Activated T-cell treated with anti-CD3 and anti-CD28 coated beads for 48 hours (primary cell): ENCODE data around the gene MRPL11.
A peak's percentile ranks its signal among the peaks of the same experiment; 100 is the strongest.
"Not testable (repeated sequence)": the region's sequence is repeated elsewhere in the genome, so short reads cannot be mapped to it uniquely, and the experiment has no call there.

Source experiments
- DNase-seq: peaks from one replicate; pipeline ENCODE4 v3.0.0-alpha.2; 2020; ENCODE audit warnings: low read depth

MRPL11 gene

GRCh38 chr11:66467034-66467659 lies 28.5 kb upstream of the MRPL11 start:
- peak; percentile 39 for DNase-seq

- peak; percentile 93 for DNase-seq
Measured at GRCh38 chr11:66466225-66467033, 27.8 kb upstream of the MRPL11 start, which contains the start of gene PELI3. Gene PELI3 (plus strand): TSS chr11:66466905. CDS start chr11:66468129, 1,224 bp downstream.

GRCh38 chr11:66465373-66466224 lies 27.0 kb upstream of the MRPL11 start:
- no peak for DNase-seq

- no peak for DNase-seq
Measured at GRCh38 chr11:66464916-66465315, 26.3 kb upstream of the MRPL11 start.

GRCh38 chr11:66464116-66464515 lies 25.5 kb upstream of the MRPL11 start:
- not testable (repeated sequence) for DNase-seq

- no peak for DNase-seq
Measured at GRCh38 chr11:66462911-66463310, 24.3 kb upstream of the MRPL11 start.

GRCh38 chr11:66462010-66462409 lies 23.4 kb upstream of the MRPL11 start:
- no peak for DNase-seq

- no peak for DNase-seq
Measured at GRCh38 chr11:66459138-66459778, 20.6 kb upstream of the MRPL11 start.

- no peak for DNase-seq
Measured at GRCh38 chr11:66457826-66458225, 19.2 kb upstream of the MRPL11 start.

GRCh38 chr11:66454828-66455227 lies 16.2 kb upstream of the MRPL11 start:
- DNase-seq = no peak

- no peak for DNase-seq
Measured at GRCh38 chr11:66454247-66454646, 15.6 kb upstream of the MRPL11 start.

GRCh38 chr11:66451663-66452062 lies 13.0 kb upstream of the MRPL11 start:
- DNase-seq = no peak

- DNase-seq = no peak
Measured at GRCh38 chr11:66450560-66450959, 11.9 kb upstream of the MRPL11 start.

- no peak for DNase-seq
Measured at GRCh38 chr11:66448523-66448922, 9.9 kb upstream of the MRPL11 start.

- no peak for DNase-seq
Measured at GRCh38 chr11:66447012-66447411, 8.4 kb upstream of the MRPL11 start.

- no peak for DNase-seq
Measured at GRCh38 chr11:66443602-66444001, 5.0 kb upstream of the MRPL11 start.

- DNase-seq = not testable (repeated sequence)
Measured at GRCh38 chr11:66440940-66441282, 2.3 kb upstream of the MRPL11 start.

GRCh38 chr11:66440101-66440939 lies 1.7 kb upstream of the MRPL11 start:
- DNase-seq = not testable (repeated sequence)

GRCh38 chr11:66437979-66438503 lies 607 bp downstream of the MRPL11 start:
- DNase-seq = no peak

- DNase-seq = no peak
Measured at GRCh38 chr11:66432597-66432996, 6.1 kb downstream of the MRPL11 start.

- not testable (repeated sequence) for DNase-seq
Measured at GRCh38 chr11:66431871-66432329, 6.7 kb downstream of the MRPL11 start.
